Activated B cell treated with CpG ODN at 0.5 μM for 24 hours (primary cell): Measurements from ENCODE around the gene ALDH1L2. TPM values are rescaled to one million over a fixed set of nuclear protein-coding genes. Genes with fewer than 3 reads are reported as not detected.

Source experiments
- ATAC-seq: fragments of 200-7000 bp; cut with Tn5 transposase; one replicate; pipeline ENCODE4 v1.10.0; 2021; ENCODE audit warnings: low read depth, mild to moderate bottlenecking, moderate library complexity
- CTCF ChIA-PET: fragments of 350-600 bp; sonication (Branson Sonifier 250); formaldehyde crosslinking; loops from one replicate; lab custom pipeline; 2021; ENCODE audit warnings: antibody characterized with exemption; lab: Charles Lee
- POLR2A ChIA-PET: fragments of 350-600 bp; sonication (Branson Sonifier 250); formaldehyde crosslinking; loops from one replicate; lab custom pipeline; 2021; ENCODE audit warnings: antibody characterized with exemption; lab: Charles Lee
- DNase-seq: peaks from one replicate; pipeline ENCODE4 v3.0.0; 2022
- H3K27ac Mint-ChIP-seq: one replicate; pipeline ENCODE4 v1.8.0; 2020; ENCODE audit warnings: mixed read lengths
- H3K27me3 Mint-ChIP-seq: one replicate; pipeline ENCODE4 v1.8.0; 2021; ENCODE audit warnings: mixed read lengths
- H3K36me3 Mint-ChIP-seq: one replicate; pipeline ENCODE4 v1.8.0; 2021; ENCODE audit warnings: low read depth, mixed read lengths
- H3K4me1 Mint-ChIP-seq: one replicate; pipeline ENCODE4 v1.8.0; 2021; ENCODE audit warnings: mixed read lengths
- H3K4me3 Mint-ChIP-seq: one replicate; pipeline ENCODE4 v1.8.0; 2020; ENCODE audit warnings: mild to moderate bottlenecking, mixed read lengths
- H3K9me3 Mint-ChIP-seq: one replicate; pipeline ENCODE4 v1.8.0; 2020; ENCODE audit warnings: mixed read lengths
- intact Hi-C: fragments of 100-400 bp; cut with micrococcal nuclease; formaldehyde crosslinking; loops from one replicate; pipeline ENCODE4 v1.15.1; 2024
- total RNA-seq: library from RNA; stranded (reverse); gene quantifications from 2 replicates; pipeline ENCODE4 v1.2.3, GENCODE V29; 2022
- TF ChIP-seq, protein P1 (sequence below): fragments of 200-600 bp; IDR thresholded peaks from one replicate; pipeline ENCODE4 v1.8.0; 2022; ENCODE audit warnings: antibody characterized with exemption, mild to moderate bottlenecking

The ALDH1L2 gene
- total RNA-seq, 1 donor from 2014 or later = 6.5 TPM

- H3K4me3 Mint-ChIP-seq = no peak overlapping the region
- CTCF ChIA-PET = no interaction called here
- TF ChIP-seq, protein P1, sequence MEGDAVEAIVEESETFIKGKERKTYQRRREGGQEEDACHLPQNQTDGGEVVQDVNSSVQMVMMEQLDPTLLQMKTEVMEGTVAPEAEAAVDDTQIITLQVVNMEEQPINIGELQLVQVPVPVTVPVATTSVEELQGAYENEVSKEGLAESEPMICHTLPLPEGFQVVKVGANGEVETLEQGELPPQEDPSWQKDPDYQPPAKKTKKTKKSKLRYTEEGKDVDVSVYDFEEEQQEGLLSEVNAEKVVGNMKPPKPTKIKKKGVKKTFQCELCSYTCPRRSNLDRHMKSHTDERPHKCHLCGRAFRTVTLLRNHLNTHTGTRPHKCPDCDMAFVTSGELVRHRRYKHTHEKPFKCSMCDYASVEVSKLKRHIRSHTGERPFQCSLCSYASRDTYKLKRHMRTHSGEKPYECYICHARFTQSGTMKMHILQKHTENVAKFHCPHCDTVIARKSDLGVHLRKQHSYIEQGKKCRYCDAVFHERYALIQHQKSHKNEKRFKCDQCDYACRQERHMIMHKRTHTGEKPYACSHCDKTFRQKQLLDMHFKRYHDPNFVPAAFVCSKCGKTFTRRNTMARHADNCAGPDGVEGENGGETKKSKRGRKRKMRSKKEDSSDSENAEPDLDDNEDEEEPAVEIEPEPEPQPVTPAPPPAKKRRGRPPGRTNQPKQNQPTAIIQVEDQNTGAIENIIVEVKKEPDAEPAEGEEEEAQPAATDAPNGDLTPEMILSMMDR = no peak
- no peak overlapping the region for H3K27ac Mint-ChIP-seq
- H3K27me3 Mint-ChIP-seq = no peaks in the 10 kb centered on the region
- DNase-seq (no peak), ATAC-seq (no peak)
- no peaks in the 10 kb centered on the region for H3K36me3 Mint-ChIP-seq
- no peaks in the 10 kb centered on the region for H3K9me3 Mint-ChIP-seq
- intact Hi-C loops = no loop called here
- peaks cover 7% of the 10 kb centered on the region for H3K4me1 Mint-ChIP-seq
- POLR2A ChIA-PET = no interaction called here
Observed at GRCh38 chr12:105026411-105026810, 57.8 kb downstream of the ALDH1L2 start.

DNA sequence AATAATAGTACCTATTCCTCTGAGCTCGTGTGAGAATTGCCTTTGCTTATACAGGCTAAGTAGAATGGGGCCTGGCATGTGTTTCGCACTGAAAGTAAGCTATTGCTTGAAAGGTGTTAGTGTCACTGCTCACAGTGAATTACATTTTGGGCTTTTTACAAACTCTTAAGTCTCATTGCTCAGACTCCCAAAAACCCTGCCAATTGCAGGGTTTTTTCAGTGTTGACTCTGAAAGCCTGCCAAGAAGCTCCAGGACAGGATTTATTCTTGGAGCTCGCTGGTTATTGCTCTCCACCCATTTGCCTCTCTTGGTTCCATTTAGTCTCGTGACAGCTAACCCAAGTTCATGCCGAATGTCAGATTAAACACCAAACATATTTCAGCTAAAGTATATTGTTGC lies 58.4 kb downstream of the ALDH1L2 start:
- no peak for ATAC-seq
- TF ChIP-seq, protein P1 = no peak
- Mint-ChIP-seq H3K27ac (no peak overlapping the region), H3K27me3 (no peaks in the 10 kb centered on the region), H3K4me1 (peaks cover 2% of the 10 kb centered on the region), H3K9me3 (no peaks in the 10 kb centered on the region), H3K36me3 (no peaks in the 10 kb centered on the region), H3K4me3 (no peak overlapping the region)
- intact Hi-C loops = no loop called here
- no peak for DNase-seq
- POLR2A ChIA-PET = no interaction called here
- CTCF ChIA-PET = no interaction called here

GRCh38 chr12:105024928-105025327 lies 59.3 kb downstream of the ALDH1L2 start:
- Mint-ChIP-seq H3K4me3 (no peak overlapping the region), H3K36me3 (no peaks in the 10 kb centered on the region), H3K4me1 (no peaks in the 10 kb centered on the region), H3K27me3 (no peaks in the 10 kb centered on the region), H3K9me3 (no peaks in the 10 kb centered on the region), H3K27ac (no peak overlapping the region)
- intact Hi-C loops = no loop called here
- POLR2A ChIA-PET = no interaction called here
- CTCF ChIA-PET = no interaction called here
- ATAC-seq = no peak
- DNase-seq = no peak
- TF ChIP-seq, protein P1 = no peak

GRCh38 chr12:105020241-105020962 lies 63.9 kb downstream of the ALDH1L2 start:
- TF ChIP-seq, protein P1 = no peak

DNA sequence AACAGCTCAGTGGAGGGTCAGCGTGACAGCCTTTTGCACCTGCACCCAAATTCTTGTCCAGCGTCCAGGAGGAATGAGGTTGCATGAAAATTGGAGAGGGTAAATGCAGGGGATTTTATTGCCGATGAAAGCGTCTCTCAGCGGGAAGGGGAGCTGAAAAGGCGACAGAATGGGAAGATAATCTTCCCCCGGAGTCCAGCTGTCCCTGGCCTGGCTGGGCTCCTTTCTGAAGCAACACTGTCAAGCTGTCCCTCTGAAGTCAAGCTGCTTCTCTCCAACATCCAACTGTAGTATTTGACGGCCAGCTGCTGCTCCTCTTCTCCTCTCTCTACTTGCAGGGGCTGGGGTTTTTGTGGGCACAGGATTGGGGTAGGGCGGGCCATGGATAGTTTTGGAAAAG lies 65.5 kb downstream of the ALDH1L2 start:
- TF ChIP-seq, protein P1 = no peak
- no peak overlapping the region for H3K4me3 Mint-ChIP-seq
- no peaks in the 10 kb centered on the region for H3K27me3 Mint-ChIP-seq
- H3K36me3 Mint-ChIP-seq = peaks cover 22% of the 10 kb centered on the region
- no peaks in the 10 kb centered on the region for H3K9me3 Mint-ChIP-seq
- CTCF ChIA-PET = no interaction called here
- H3K27ac Mint-ChIP-seq = no peak overlapping the region
- intact Hi-C loops = no loop called here
- DNase-seq (no peak), ATAC-seq (no peak)
- POLR2A ChIA-PET = no interaction called here
- no peaks in the 10 kb centered on the region for H3K4me1 Mint-ChIP-seq

More at GRCh38 chr12:105020241-105020962, 63.9 kb downstream of the ALDH1L2 start:
- no peak for ATAC-seq
- Mint-ChIP-seq H3K27ac (no peak overlapping the region), H3K4me1 (no peaks in the 10 kb centered on the region), H3K9me3 (no peaks in the 10 kb centered on the region), H3K27me3 (no peaks in the 10 kb centered on the region), H3K36me3 (peaks cover 13% of the 10 kb centered on the region), H3K4me3 (no peak overlapping the region)
- intact Hi-C loops = no loop called here
- POLR2A ChIA-PET = no interaction called here
- CTCF ChIA-PET = no interaction called here
- no peak for DNase-seq
